Glutamatergic neuron (in vitro differentiated cells): ENCODE data around the gene COPS3. TPM values are rescaled to one million over a fixed set of nuclear protein-coding genes. Genes with fewer than 3 reads are reported as not detected.

Experiments
- DNase-seq: peaks from one replicate; pipeline ENCODE4 v3.0.0; 2022
- H3K27ac Mint-ChIP-seq: one replicate; pipeline ENCODE4 v1.8.0; 2020; ENCODE audit warnings: mild to moderate bottlenecking, mixed read lengths, inconsistent platforms; ENCODE audit not compliant: unreplicated experiment
- H3K27me3 Mint-ChIP-seq: one replicate; pipeline ENCODE4 v1.8.0; 2020; ENCODE audit warnings: mild to moderate bottlenecking, moderate library complexity, mixed read lengths, inconsistent platforms; ENCODE audit not compliant: unreplicated experiment
- H3K36me3 Mint-ChIP-seq: one replicate; pipeline ENCODE4 v1.8.0; 2020; ENCODE audit warnings: mild to moderate bottlenecking, mixed read lengths, inconsistent platforms; ENCODE audit not compliant: unreplicated experiment
- H3K4me1 Mint-ChIP-seq: one replicate; pipeline ENCODE4 v1.8.0; 2020; ENCODE audit warnings: mild to moderate bottlenecking, low read depth, mixed read lengths, inconsistent platforms; ENCODE audit not compliant: unreplicated experiment
- H3K4me3 Mint-ChIP-seq: one replicate; pipeline ENCODE4 v1.8.0; 2020; ENCODE audit warnings: mild to moderate bottlenecking, mixed read lengths, inconsistent platforms; ENCODE audit not compliant: unreplicated experiment
- H3K9me3 Mint-ChIP-seq: one replicate; pipeline ENCODE4 v1.8.0; 2020; ENCODE audit warnings: mild to moderate bottlenecking, moderate library complexity, mixed read lengths, inconsistent platforms; ENCODE audit not compliant: unreplicated experiment
- CTCF ChIP-seq: fragments of 200-600 bp; sonication (generic); IDR thresholded peaks from one replicate; pipeline ENCODE4 v1.5.0; 2021; ENCODE audit not compliant: partially characterized antibody, unreplicated experiment
- total RNA-seq: library from RNA; stranded (reverse); fragmentation: NEBNext Ultra II Directional; extraction: Animal tissue kit (Norgen Biotek cat#: 25700); gene quantifications from one replicate; pipeline ENCODE4 v1.2.1, GENCODE V29; 2021; ENCODE audit not compliant: unreplicated experiment

Gene COPS3
- total RNA-seq, 1 donor from 2014 or later: 71.7 TPM

- H3K9me3 Mint-ChIP-seq: peaks cover 2% of the 10 kb centered on the region
- no peaks in the 10 kb centered on the region for H3K27me3 Mint-ChIP-seq
- TF ChIP-seq CTCF: no peak
- DNase-seq: no peak
- peaks cover 3% of the 10 kb centered on the region for H3K4me1 Mint-ChIP-seq
- H3K27ac Mint-ChIP-seq: no peak overlapping the region
- no peaks in the 10 kb centered on the region for H3K36me3 Mint-ChIP-seq
- no peak overlapping the region for H3K4me3 Mint-ChIP-seq
These were observed 28.3 kb upstream of the COPS3 start for GRCh38 chr17:17309356-17309755.

- Mint-ChIP-seq H3K9me3 (no peaks in the 10 kb centered on the region), H3K4me1 (peaks cover 7% of the 10 kb centered on the region)
These were observed 24.3 kb upstream of the COPS3 start for GRCh38 chr17:17305281-17305801.

GRCh38 chr17:17304521-17304985 lies 23.5 kb upstream of the COPS3 start:
- no peak overlapping the region for H3K27ac Mint-ChIP-seq
- peak overlapping the region; percentile 87 for H3K4me3 Mint-ChIP-seq
- peaks cover 7% of the 10 kb centered on the region for H3K4me1 Mint-ChIP-seq
- no peaks in the 10 kb centered on the region for H3K27me3 Mint-ChIP-seq
- H3K9me3 Mint-ChIP-seq: peaks cover 2% of the 10 kb centered on the region
- DNase-seq: no peak
- no peaks in the 10 kb centered on the region for H3K36me3 Mint-ChIP-seq
- TF ChIP-seq CTCF: no peak

More at GRCh38 chr17:17305281-17305801, 24.3 kb upstream of the COPS3 start:
- TF ChIP-seq CTCF: no peak
- DNase-seq: no peak
- no peaks in the 10 kb centered on the region for H3K27me3 Mint-ChIP-seq
- H3K36me3 Mint-ChIP-seq: no peaks in the 10 kb centered on the region
- no peak overlapping the region for H3K27ac Mint-ChIP-seq
- peak overlapping the region; percentile 36 for H3K4me3 Mint-ChIP-seq

GRCh38 chr17:17303847-17304490 lies 22.9 kb upstream of the COPS3 start:
- Mint-ChIP-seq H3K4me1 (peaks cover 7% of the 10 kb centered on the region), H3K27ac (no peak overlapping the region), H3K27me3 (no peaks in the 10 kb centered on the region), H3K9me3 (peaks cover 2% of the 10 kb centered on the region), H3K4me3 (peak overlapping the region; percentile 87), H3K36me3 (no peaks in the 10 kb centered on the region)
- no peak for DNase-seq
- no peak for TF ChIP-seq CTCF
